GM12878 (cell line): ENCODE results near the gene ATP6V1C2.

Experiments used
- ATF7 ChIP-seq: fragments of 450-650 bp; IDR thresholded peaks from 2 replicates; pipeline ENCODE4 v1.6.1; 2016; ENCODE audit warnings: low read depth, mild to moderate bottlenecking
- CTCF ChIP-seq, 3 experiments: IDR thresholded peaks in 2 of 3; conservative IDR thresholded peaks in 1 of 3; 2 replicates each; pipeline ENCODE4 v1.5.1; 2011; ENCODE audit warnings: low read depth in 3 of 3, low read length in 3 of 3, mild to moderate bottlenecking in 3 of 3, control low read depth in 2 of 3, moderate library complexity in 2 of 3, inconsistent platforms in 1 of 3, mixed read lengths in 1 of 3; ENCODE audit not compliant: control insufficient read depth in 2 of 3, insufficient read depth in 1 of 3; ENCODE audit errors: extremely low read depth in 1 of 3
- ESRRA ChIP-seq: IDR thresholded peaks from 2 replicates; pipeline ENCODE4 v1.6.1; 2012; ENCODE audit warnings: mild to moderate bottlenecking, low read length, improper control_type of control experiment
- POLR2A ChIP-seq: IDR thresholded peaks from 2 replicates; pipeline ENCODE4 v1.6.1; 2011; ENCODE audit warnings: low read depth, mild to moderate bottlenecking, low read length
- RAD21 ChIP-seq: IDR thresholded peaks from 2 replicates; pipeline ENCODE4 v1.6.1; 2011; ENCODE audit warnings: mild to moderate bottlenecking, low read depth, low read length, moderate library complexity; ENCODE audit not compliant: insufficient read depth
- SREBF1 ChIP-seq: IDR thresholded peaks from 2 replicates; pipeline ENCODE4 v1.6.1; 2012; ENCODE audit warnings: mild to moderate bottlenecking, low read length
- USF2 ChIP-seq: IDR thresholded peaks from 2 replicates; pipeline ENCODE4 v1.6.1; 2011; ENCODE audit warnings: low read depth, low read length, improper control_type of control experiment, borderline replicate concordance
- TF ChIP-seq, protein P1 (sequence below): fragments of 150-350 bp; IDR thresholded peaks from 2 replicates; pipeline ENCODE4 v1.6.1; 2016; ENCODE audit warnings: low read depth, low read length
- TF ChIP-seq, protein P2 (sequence below): fragments of 450-650 bp; conservative IDR thresholded peaks from 2 replicates; pipeline ENCODE4 v1.6.1; 2017; ENCODE audit warnings: mild to moderate bottlenecking, moderate library complexity

- TF ChIP-seq CTCF (IDR thresholded peaks at IDR 0.05 in 2 of 3, conservative IDR thresholded peaks at IDR 0.05 in 1 of 3; ENCODE audit: control insufficient read depth in 2 of 3, extremely low read depth in 1 of 3, insufficient read depth in 1 of 3, low read depth in 3 of 3, low read length in 3 of 3) (no peak), ATF7 (no peak), ESRRA (no peak), POLR2A (no peak), SREBF1 (no peak), RAD21 (no peak), USF2 (no peak)
- TF ChIP-seq, protein P1, sequence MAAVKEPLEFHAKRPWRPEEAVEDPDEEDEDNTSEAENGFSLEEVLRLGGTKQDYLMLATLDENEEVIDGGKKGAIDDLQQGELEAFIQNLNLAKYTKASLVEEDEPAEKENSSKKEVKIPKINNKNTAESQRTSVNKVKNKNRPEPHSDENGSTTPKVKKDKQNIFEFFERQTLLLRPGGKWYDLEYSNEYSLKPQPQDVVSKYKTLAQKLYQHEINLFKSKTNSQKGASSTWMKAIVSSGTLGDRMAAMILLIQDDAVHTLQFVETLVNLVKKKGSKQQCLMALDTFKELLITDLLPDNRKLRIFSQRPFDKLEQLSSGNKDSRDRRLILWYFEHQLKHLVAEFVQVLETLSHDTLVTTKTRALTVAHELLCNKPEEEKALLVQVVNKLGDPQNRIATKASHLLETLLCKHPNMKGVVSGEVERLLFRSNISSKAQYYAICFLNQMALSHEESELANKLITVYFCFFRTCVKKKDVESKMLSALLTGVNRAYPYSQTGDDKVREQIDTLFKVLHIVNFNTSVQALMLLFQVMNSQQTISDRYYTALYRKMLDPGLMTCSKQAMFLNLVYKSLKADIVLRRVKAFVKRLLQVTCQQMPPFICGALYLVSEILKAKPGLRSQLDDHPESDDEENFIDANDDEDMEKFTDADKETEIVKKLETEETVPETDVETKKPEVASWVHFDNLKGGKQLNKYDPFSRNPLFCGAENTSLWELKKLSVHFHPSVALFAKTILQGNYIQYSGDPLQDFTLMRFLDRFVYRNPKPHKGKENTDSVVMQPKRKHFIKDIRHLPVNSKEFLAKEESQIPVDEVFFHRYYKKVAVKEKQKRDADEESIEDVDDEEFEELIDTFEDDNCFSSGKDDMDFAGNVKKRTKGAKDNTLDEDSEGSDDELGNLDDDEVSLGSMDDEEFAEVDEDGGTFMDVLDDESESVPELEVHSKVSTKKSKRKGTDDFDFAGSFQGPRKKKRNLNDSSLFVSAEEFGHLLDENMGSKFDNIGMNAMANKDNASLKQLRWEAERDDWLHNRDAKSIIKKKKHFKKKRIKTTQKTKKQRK: no peak
- TF ChIP-seq, protein P2, sequence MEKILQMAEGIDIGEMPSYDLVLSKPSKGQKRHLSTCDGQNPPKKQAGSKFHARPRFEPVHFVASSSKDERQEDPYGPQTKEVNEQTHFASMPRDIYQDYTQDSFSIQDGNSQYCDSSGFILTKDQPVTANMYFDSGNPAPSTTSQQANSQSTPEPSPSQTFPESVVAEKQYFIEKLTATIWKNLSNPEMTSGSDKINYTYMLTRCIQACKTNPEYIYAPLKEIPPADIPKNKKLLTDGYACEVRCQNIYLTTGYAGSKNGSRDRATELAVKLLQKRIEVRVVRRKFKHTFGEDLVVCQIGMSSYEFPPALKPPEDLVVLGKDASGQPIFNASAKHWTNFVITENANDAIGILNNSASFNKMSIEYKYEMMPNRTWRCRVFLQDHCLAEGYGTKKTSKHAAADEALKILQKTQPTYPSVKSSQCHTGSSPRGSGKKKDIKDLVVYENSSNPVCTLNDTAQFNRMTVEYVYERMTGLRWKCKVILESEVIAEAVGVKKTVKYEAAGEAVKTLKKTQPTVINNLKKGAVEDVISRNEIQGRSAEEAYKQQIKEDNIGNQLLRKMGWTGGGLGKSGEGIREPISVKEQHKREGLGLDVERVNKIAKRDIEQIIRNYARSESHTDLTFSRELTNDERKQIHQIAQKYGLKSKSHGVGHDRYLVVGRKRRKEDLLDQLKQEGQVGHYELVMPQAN: no peak
Measured at GRCh38 chr2:10820978-10821695, 99.7 kb downstream of the ATP6V1C2 start.
